Effector CD8-positive, alpha-beta T cell (primary cell): Measurements from ENCODE around the gene CREB3L2.
"Not testable (repeated sequence)": the region's sequence is repeated elsewhere in the genome, so short reads cannot be mapped to it uniquely, and the experiment has no call there.

Experiments
- DNase-seq: peaks from one replicate; lab custom pipeline; 2025; lab: John Stamatoyannopoulos, UW

Gene CREB3L2

DNA sequence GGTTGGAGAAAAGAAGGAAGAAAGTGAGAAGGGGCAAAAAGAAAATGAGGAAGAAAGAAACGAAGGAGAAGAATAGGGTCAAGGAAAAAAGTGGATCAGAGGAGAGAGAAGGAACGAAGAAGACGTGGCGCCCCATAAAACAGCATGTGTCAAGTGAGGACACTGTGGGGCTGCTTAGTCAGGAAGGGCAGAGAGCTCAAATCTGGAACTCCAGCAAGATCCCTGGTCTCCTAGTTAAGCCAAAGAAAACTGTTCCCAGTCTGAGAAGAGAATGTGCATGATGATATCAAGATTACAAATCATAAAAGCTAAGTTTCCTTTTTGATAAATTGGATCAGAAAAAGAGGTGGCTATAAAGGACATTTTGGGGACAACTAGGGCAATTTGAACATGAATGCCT lies 33.0 kb downstream of the CREB3L2 start:
- DNase-seq: no peak

DNA sequence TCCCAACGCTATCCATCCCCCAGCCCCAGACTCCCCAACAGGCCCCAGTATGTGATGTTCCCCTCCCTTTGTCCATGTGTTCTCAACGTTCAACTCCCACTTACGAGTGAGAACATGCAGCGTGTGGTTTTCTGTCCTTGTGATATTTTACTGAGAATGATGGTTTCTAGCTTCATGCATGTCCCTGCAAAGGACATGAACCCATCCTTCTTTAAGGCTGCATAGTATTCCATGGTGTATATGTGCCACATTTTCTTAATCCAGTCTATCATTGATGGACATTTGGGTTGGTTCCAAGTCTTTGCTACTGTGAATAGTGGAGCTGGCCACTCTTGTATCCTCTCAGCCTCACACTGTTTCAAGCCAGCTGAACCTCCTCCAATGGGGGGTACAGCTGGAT lies 33.5 kb downstream of the CREB3L2 start:
- not testable (repeated sequence) for DNase-seq

DNA sequence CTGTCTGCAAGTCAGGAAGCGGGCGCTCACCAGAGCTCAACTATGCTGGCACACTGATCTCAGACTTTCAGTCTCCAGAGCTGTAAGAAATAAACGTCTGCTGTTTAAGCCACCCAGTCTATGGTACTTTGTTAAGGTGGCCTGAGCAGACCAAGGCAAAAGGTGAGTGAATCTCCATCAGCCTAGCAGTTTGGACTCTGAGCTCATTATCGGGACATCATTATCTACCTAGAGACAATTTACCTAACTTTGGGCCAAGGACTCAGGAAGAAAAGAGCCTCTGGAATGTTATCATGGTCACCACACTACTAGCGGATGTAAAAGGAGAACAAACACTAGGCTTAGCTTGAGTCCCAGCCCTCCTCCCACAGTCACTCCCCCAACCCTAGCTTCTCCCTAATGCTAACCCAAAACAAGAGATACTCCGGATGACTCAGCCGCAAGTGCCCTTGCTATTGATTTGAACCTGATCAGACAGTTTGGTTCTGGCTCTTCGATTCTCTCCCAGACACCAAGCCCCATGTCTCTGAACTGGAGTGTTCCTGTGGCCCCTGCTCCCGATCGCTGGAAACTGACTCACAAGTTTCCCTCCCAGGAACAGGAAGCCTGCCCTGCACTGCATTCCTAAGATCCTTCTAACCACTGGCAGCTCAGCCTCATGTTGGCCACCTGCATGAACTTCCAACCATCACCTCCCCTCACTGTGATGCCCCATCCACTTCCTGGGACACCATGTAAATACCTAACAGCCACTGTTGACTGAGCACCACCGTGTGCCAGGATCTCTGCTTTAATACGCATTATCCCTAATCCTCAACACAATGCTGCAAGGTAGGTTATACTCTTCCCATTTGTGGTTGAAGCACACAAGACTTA lies 34.5 kb downstream of the CREB3L2 start:
- DNase-seq: no peak

DNA sequence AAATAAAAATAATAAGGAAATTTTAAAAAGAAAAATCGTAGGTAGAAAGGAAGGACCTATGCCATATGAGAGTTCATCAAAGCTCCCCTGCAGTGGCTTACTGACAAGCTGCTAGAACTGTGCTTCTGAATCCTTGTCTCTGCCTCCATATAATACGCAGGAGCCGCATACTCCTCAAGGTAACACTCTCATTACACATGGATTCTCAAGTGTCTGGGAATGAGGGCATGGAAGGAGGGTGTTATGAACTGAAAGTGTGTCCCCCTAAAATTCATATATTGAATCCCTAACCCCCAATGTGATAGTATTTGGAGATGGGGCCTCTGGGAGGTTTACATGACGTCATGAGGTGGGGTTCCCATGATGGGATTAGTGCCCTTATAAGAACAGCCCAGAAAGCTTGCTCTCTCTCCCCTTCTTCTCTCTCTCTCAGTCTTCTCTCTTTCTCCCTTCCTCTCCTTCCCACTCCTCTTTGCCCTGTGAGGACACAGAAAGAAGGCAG lies 35.2 kb downstream of the CREB3L2 start:
- no peak for DNase-seq

DNA sequence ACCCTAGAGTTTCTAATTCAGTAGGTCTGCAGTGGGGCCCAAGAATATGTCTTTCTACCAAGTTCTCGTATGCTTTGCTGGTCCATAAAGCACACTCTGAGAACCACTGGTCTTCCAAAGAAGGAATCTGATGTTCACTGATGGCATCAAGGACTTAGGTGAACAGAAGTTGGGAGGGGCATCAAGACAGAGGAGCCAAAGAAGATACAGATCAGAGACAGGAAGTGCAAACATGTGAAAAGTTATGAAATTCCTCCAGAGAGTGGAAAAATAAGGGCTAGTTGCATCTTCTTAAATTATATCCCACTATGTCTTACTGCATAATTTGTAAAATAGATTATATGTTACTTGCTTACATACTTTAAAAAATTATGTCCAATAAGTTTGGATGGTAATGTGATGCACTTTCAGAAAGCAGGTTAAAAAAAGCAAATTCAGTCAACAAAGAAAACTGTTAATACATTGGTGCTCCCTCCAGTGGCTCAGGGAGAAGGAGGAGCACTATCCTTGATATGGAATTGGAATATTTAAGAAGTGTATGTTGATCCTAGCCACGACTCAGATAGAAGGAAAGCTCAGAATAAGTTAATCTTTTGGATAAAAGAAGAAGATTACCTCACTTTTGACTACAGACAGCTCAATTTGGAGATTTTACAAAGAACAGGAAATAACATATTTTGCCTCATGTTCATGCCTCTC lies 35.8 kb downstream of the CREB3L2 start:
- no peak for DNase-seq

DNA sequence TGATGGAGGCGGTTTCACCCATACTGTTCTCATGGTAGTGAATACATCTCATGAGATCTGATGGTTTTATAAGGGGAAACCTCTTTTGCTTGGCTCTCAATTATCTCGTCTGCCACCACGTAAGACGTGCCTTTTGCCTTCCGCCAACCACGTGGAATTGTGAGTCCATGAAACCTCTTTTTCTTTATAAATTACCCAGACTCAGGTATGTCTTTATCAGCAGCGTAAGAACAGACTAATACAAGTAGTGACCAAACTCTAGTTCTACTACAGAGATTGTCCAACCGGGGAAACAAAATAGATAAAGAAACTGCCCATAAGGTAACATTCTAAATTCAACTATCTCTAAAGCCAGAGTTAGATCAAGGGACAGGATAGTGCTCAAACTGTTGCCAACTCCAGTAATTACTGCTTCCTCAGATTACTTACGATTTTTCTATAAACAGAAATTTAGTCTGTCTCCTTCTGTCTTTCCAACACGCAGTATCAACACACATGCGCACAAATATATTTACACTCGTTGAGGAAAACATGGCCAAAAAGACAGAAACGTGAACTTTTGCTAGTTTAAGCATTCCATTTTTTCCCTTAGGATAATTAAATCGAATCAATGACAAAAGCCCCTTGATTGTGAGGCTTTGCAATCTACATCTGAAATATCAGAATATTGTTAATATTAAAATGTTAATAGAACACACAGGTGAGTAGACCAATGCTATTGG lies 36.9 kb downstream of the CREB3L2 start:
- no peak for DNase-seq

DNA sequence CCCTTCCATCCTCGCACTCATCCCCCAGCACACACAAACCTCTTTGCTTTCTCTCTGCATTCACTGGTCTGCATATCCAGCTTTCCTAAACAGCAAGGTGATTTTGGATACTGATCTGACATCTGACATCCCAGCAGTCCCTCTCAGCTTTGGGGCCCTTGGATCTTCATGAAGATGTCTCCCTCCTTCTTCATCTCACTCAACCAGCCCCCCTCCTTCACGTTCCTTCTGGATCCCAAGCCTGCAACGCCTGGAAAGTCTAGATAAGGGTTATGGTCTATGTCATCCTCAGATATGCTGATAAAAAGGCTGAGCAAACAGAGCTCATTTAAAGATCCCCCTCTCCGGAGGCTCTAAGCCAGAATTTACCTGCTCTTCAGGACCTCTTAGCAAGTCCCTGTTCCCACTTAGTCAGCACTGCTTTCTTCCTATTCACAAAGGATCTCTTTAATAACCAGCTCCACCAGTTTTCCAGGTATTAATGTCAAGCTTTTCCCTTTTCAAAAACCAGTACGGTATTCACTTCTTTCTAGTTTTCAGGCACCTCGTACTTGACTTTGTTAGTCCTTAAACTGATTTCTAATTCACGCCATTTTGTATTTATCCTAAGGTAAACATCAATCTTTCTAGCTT lies 38.9 kb downstream of the CREB3L2 start:
- no peak for DNase-seq

DNA sequence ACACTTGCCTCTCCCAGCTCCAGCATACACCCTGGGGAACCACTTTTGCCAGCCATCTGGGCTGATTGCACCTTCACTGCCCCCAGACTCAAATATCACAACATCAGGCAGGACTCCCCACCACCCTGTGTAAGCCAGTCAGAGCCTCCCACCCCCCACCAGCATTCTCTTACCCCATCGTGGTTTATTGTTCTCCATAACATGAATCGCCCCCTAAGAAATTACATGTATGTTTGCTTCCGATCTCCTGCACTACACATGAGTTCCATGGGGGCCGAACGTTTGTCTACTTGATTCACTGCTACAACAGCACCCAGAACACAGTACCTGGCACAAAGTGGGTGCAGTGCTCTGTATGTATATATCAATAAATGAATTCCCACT lies 39.4 kb downstream of the CREB3L2 start:
- DNase-seq: no peak

DNA sequence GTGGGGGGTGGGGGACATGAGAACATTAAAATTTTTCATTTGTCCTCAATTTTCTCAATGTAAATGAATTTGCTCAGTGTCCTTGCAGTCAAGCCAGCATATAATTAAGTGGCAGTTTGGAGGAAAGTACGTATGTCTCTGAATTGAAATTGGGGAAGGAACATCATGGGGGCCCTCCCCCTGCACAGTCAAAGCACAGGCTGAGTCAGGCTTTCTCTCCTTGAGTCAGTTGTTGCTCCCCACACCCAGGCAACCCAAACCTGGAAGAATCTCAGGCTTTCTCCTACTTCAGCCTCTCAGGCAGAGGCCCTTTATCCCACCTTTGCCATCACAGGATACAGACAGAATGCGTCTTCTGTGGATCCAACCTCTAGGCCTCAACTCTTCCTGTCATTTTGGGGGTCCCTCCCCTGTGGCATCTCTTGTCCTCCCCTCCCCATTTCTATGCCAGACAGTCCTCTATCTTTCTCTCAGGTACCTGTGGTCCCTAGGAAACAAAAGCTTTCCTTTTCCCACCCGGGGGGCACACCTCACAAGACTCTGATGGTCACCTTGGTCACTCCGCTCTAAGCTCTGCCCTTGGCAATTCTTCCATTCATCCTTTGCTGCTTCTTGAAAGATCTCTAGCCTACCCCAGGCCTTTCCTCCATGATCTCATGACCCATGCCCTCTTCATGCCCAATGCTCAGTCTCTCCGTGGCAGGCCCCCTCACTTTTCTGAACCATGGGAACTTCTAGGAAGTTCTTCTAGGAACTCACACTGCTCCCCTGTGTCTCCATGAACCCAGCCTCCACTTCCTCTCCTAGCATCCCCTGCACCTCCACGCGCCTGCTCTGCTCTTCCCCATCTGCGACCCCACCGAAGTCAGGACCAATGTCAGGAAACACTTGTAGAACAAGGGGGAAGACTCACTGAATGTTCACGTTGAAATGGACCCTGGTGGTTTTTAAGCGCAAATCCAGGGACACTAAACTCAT lies 40.4 kb downstream of the CREB3L2 start:
- DNase-seq: no peak

DNA sequence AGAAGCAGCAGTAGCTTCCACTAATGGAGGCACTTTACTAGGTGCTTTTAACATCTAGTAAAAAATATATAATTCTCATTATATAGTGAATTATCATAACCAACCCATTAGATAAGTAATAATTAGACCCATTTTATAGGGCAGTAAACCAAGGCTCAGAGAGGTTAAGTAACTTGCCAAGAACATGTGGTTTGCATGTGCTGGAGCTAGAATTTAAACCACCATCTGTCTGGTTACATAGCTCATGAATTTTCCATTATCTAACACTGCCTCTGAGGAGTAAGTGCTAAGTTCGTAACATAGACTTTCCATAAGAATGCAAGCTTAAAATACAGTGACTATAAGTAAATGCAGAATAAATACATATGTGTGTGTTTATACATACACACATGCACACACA lies 41.9 kb downstream of the CREB3L2 start:
- no peak for DNase-seq

DNA sequence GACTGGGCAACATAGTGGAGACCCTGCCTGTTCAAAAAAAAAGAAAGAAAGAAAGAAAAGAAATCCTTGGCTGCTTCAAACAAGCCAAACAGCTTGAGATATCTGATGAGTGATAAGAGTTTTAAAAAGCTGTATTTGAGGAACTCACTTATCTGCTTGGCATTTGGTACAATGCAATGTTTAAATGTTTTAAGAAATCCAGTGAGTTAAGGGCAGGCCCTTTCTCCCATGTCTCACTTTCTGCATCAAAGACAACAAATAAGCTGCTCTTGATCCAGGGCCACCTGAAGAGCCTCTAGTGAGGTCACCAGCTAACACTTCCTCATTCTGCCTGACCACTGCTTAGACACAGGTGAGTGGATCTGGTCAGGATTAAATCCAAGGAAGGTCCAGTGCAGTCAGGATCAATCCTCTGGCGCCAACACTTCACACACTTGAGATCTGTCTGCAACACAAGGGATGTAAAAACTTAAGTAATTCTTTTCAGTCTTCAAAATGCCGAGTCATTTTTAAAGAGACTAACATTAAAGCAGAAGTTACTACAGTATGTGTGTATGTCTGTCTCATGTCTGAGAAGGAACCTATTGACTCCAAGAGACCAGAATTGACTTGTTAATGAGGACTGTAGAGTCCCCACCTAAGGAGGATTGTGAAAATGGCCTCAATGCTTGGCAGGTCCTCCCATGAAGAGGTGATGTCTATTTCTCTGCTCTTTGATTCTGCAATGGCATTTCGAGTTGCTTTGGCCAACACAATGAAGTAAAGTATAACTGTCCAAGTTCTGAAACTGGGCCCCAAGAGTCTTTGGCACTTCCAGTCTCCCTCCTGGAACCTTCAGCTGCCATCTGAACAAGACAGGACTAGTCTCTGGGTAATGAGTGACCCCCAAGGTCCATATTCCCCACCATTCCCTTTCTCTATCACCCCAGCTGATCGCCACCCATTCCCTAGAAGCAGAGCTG lies 43.1 kb downstream of the CREB3L2 start:
- DNase-seq: no peak

DNA sequence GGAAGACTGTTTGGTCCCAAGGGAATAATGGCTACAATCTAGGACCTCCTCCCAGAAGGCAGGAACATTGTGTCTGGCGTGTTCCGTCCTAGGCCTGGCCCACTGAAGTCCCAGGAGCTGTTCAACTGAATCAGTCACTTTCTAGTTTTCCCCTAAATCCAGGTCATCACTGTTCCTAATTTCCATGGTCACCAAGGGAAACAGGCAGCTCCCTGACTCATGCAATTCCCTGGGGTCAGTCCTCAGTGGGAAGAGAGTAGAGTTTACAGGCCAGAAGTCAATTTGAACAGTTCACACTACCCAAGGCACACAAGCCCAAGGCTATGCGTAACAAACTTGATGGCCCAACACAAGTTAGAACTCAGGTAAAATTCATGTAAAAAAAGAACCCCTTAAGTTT lies 44.0 kb downstream of the CREB3L2 start:
- no peak for DNase-seq

DNA sequence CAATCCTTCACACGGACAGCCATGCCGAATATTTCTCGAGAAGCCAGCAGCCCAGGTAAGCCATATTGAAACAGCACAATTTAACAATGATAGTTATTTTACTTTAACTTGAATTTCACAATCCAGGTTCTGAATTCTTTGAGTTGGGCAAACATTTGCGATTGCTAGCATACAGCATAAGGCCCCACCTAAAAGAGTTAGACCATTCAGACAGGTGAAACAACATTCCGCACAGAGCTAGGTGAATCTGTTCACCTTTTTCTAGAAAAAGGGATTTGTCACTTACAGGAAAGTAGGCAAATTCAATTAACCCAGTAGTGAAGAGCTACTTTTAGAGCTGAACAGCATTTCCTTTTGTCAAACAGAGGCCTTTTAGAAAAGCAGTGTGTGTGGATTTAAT lies 45.3 kb downstream of the CREB3L2 start:
- no peak for DNase-seq

DNA sequence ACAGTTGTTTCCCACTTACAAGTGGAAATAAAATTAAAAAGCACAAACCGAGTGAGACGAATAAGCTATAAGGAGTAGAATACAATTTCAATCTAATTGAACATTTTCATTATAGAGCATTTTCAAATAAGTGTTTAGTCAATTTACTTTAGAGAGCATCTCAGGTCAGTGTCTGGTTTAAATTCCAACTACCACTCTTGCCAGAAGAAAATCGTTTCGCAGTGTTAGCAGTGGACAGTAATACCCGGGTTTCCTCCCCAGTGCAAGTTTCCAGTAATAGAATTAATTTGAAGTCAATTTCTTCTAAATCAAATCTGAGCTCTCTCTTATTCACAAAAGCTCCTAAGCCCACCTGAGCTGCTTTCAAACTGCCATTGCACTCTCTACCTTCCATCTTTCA lies 45.7 kb downstream of the CREB3L2 start:
- DNase-seq: no peak

DNA sequence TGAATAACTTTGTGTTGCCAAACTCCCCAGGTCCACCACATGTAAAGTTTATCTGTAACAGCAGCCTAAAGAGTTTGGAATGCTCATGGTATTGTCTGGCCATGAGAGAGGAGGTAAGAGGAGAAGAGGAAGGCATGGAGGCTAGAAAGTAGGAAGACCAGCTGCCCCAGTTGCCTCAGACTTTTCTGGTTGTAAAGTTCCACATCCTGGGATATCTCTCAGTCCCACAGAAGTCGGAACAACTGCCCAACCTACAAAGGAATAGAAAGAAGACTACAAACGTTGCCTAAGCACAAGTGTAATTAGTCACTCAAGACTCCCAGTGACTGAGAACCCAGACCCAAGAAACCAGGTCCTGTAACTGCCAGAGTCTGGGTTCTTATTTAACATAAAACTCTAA lies 47.3 kb downstream of the CREB3L2 start:
- DNase-seq: no peak

DNA sequence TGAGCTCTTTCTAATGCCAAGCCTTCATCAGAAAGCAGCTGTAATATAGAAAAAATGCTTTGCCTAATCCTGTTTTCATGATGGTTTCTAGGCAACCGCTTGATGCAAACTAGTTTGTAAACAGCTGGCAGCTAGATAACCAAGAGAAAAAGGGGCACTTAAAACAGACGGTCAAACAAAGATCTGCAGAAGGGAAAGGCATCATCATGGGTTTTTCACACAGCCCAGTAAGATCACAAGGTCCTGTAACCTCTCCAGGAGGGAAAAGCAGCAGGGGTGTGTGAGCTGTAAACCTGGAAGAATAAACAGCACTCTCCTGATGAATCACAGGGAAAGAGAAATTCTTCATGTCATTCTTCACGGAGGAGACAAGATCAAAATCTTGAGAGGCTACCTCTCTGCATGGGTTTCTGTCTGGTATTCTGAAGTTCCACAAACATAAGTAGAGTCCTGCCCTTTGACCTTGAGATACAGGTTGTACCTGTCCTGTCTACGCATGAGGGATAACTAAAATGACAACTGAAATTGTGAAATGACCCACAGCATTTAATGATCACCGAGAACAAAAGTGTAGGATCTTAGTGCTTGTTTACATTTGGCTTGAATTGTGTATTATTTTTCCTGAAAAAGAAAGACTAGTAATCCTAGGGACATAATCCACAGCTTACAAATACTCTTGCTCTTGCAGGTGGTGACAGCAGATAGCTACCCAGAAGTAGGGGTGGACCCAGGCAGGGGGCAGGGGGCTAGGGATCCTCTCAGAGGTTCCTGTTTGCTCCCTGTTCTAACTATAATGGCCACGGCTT lies 48.0 kb downstream of the CREB3L2 start:
- DNase-seq: no peak

DNA sequence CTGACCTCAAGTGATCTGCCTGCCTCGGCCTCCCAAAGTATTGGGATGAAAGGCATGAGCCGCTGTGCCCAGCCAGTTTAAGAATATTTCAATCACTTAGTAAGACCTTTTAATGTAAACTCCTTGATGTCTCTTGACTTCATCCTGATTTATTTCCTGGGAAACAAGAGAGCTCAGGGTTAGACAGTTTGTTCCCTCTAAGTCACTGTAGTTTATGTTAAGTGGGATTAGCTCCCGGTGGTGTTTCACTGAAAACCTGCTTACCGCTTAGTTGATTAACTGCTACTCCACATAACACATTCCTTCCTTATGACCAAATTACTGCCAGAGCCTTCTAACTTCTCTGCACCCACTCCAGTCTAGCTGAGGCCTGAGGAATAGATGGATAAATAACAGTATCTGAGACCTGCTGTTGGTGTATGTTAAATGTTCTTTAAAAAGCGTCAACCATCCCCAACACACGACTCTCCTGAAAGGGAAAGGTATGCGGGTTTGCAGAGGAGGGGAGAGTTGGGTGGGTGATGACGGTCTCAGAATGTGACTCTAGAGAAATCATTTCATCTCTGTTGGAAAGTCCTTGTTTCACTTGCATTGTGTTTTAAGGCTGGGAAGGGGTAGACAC lies 48.7 kb downstream of the CREB3L2 start:
- DNase-seq: no peak

DNA sequence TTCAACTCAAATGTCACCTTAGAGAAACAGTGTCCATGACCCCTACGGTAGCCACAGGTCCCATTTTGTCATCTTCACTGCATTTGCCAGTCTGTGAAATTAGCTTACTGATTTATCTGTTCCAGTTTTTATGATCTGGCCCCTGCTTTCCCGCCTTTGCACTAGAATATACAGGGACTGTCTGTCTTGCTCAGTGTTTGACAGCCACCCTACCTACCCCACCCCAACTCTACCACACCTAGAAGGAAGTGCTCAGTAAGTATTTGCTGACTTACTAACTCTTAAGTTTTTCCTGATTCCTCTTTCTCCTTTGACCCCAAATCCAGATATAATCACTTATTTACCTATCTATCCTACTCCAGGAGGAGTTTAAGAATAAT lies 49.5 kb downstream of the CREB3L2 start:
- DNase-seq: no peak
